Measurements from ENCODE around the gene FZD10. TPM values are rescaled to one million over a fixed set of nuclear protein-coding genes. Genes with fewer than 3 reads are reported as not detected.

The FZD10 gene
- total RNA-seq, 1 experiment from 2014 or later, result not detected

DNA sequence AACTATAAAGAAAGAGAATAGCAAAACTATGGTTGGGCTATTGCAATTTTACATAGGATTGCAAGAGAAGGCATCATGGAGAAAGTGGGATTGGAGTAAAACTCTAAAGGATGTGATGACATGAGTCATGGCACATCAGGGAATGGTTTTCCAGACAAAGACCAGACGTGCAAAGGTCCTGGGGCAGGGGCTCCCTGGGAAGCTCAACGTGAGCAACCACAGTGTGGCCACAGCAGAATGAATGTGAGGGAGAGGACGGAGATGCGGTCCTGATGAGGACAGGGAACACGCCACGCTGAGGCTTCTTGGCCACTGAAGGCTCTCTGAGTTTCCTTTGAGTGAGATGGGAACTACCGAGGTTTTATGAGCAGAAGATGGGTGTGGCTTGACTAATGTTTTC lies 38.2 kb downstream of the FZD10 start:
- CTCF ChIA-PET, result no interaction called here
- no TSS peak for BruUV-seq (replicated peaks)
- no peaks in the 10 kb centered on the region for H3K27me3 ChIP-seq (ENCODE audit: control insufficient read depth, insufficient read depth, low read length)

DNA sequence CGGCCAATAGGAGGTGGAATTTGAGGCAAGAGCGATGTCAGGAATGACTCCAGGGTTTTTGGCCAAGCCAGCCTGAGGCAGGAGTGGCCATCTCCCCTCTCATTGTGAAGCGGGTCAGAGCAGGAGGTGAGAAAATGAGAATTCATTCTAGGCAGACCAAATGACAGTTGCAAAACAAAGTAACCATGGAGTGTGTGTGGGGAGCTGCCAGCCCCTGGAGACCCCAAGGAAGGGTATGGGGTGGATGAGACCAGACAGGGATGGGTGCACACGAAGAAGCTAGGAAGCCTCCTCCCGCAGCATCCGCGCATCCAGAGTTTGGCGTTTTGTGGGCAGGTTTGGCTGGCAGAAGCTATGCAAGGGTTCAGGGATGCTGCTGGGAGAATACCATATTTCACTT lies 38.8 kb downstream of the FZD10 start:
- TF ChIP-seq SIN3A (IDR thresholded peaks at IDR 0.05; ENCODE audit: borderline replicate concordance, insufficient read depth, low read depth, low read length), result no peak
- TF ChIP-seq, protein P1, sequence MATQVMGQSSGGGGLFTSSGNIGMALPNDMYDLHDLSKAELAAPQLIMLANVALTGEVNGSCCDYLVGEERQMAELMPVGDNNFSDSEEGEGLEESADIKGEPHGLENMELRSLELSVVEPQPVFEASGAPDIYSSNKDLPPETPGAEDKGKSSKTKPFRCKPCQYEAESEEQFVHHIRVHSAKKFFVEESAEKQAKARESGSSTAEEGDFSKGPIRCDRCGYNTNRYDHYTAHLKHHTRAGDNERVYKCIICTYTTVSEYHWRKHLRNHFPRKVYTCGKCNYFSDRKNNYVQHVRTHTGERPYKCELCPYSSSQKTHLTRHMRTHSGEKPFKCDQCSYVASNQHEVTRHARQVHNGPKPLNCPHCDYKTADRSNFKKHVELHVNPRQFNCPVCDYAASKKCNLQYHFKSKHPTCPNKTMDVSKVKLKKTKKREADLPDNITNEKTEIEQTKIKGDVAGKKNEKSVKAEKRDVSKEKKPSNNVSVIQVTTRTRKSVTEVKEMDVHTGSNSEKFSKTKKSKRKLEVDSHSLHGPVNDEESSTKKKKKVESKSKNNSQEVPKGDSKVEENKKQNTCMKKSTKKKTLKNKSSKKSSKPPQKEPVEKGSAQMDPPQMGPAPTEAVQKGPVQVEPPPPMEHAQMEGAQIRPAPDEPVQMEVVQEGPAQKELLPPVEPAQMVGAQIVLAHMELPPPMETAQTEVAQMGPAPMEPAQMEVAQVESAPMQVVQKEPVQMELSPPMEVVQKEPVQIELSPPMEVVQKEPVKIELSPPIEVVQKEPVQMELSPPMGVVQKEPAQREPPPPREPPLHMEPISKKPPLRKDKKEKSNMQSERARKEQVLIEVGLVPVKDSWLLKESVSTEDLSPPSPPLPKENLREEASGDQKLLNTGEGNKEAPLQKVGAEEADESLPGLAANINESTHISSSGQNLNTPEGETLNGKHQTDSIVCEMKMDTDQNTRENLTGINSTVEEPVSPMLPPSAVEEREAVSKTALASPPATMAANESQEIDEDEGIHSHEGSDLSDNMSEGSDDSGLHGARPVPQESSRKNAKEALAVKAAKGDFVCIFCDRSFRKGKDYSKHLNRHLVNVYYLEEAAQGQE (IDR thresholded peaks at IDR 0.05; ENCODE audit: insufficient read depth in 1 of 2, low read depth in 2 of 2, low read length in 1 of 2), result no peak
- TF ChIP-seq, protein P2, sequence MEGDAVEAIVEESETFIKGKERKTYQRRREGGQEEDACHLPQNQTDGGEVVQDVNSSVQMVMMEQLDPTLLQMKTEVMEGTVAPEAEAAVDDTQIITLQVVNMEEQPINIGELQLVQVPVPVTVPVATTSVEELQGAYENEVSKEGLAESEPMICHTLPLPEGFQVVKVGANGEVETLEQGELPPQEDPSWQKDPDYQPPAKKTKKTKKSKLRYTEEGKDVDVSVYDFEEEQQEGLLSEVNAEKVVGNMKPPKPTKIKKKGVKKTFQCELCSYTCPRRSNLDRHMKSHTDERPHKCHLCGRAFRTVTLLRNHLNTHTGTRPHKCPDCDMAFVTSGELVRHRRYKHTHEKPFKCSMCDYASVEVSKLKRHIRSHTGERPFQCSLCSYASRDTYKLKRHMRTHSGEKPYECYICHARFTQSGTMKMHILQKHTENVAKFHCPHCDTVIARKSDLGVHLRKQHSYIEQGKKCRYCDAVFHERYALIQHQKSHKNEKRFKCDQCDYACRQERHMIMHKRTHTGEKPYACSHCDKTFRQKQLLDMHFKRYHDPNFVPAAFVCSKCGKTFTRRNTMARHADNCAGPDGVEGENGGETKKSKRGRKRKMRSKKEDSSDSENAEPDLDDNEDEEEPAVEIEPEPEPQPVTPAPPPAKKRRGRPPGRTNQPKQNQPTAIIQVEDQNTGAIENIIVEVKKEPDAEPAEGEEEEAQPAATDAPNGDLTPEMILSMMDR (IDR thresholded peaks at IDR 0.05), result no peak
- no peaks in the 10 kb centered on the region for H3K27me3 ChIP-seq (ENCODE audit: control insufficient read depth, insufficient read depth, low read length)
- ChIA-PET CTCF (no interaction called here), POLR2A (no interaction called here)
- H3K27ac ChIP-seq (ENCODE audit: low read length), result no peak overlapping the region
- no peaks in the 10 kb centered on the region for H3K9me3 ChIP-seq (ENCODE audit: control insufficient read depth, insufficient read depth, low read depth, low read length)
- intact Hi-C loops (cut with micrococcal nuclease; ENCODE audit: unreplicated experiment), result no loop called here
- in situ Hi-C loops (cut with HindIII; ENCODE audit: low pct_unique_long_range_greater_than_20kb, low sequenced_read_pairs), result no loop called here
- DNase-seq (ENCODE audit: low read depth, low spot score) (no peak), ATAC-seq (no peak)
- no peaks in the 10 kb centered on the region for H3K36me3 ChIP-seq (ENCODE audit: control insufficient read depth, insufficient read depth, low read length)
- no peak overlapping the region for H3K4me3 ChIP-seq (ENCODE audit: low read depth in 2 of 2, low read length in 2 of 2)
- no TSS peak for BruUV-seq (replicated peaks)
- no peaks in the 10 kb centered on the region for H3K4me1 ChIP-seq (ENCODE audit: control insufficient read depth, insufficient read depth, low read length)

More for the DNA sequence above, 38.2 kb downstream of the FZD10 start:
- H3K36me3 ChIP-seq (ENCODE audit: control insufficient read depth, insufficient read depth, low read length), result no peaks in the 10 kb centered on the region
- no peak overlapping the region for H3K27ac ChIP-seq (ENCODE audit: low read length)
- in situ Hi-C loops (cut with HindIII; ENCODE audit: low pct_unique_long_range_greater_than_20kb, low sequenced_read_pairs), result no loop called here
- no peaks in the 10 kb centered on the region for H3K9me3 ChIP-seq (ENCODE audit: control insufficient read depth, insufficient read depth, low read depth, low read length)
- ATAC-seq, result no peak
- POLR2A ChIA-PET, result no interaction called here
- H3K4me1 ChIP-seq (ENCODE audit: control insufficient read depth, insufficient read depth, low read length), result no peaks in the 10 kb centered on the region
- H3K4me3 ChIP-seq (ENCODE audit: low read depth in 2 of 2, low read length in 2 of 2), result no peak overlapping the region
- DNase-seq (ENCODE audit: low read depth, low spot score), result no peak
- TF ChIP-seq POLR2AphosphoS5 (IDR thresholded peaks at IDR 0.05; ENCODE audit: low read depth, low read length) (no peak), SIN3A (IDR thresholded peaks at IDR 0.05; ENCODE audit: borderline replicate concordance, insufficient read depth, low read depth, low read length) (no peak), TCF7L2 (IDR thresholded peaks at IDR 0.05; ENCODE audit: low read depth, low read length) (no peak)
- TF ChIP-seq, protein P2 (IDR thresholded peaks at IDR 0.05), result no peak
- TF ChIP-seq, protein P1 (IDR thresholded peaks at IDR 0.05; ENCODE audit: insufficient read depth in 1 of 2, low read depth in 2 of 2, low read length in 1 of 2), result no peak
- intact Hi-C loops (cut with micrococcal nuclease; ENCODE audit: unreplicated experiment), result no loop called here
